Pancreas (tissue), 10 donors: ENCODE measurements around the gene GPR32. TPM values are rescaled to one million over a fixed set of nuclear protein-coding genes. Genes with fewer than 3 reads are reported as not detected.
A peak's percentile ranks its signal among the peaks of the same experiment; 100 is the strongest.

Source experiments
- ATAC-seq, 4 donors: fragments of 200-7000 bp; cut with Tn5 transposase; one replicate each; pipeline versions ENCODE4 v1.8.0 to v1.9.1; 2020; ENCODE audit warnings: mild to moderate bottlenecking in 4 of 4, moderate library complexity in 4 of 4
- DNase-seq, 6 donors: peaks; one replicate each; pipeline ENCODE4 v3.0.0-alpha.2; 2020
- FAIRE-seq: peaks from 2 replicates; lab custom pipeline; 2012; peaks lifted over from hg19 to GRCh38; lab: Jason Lieb, UNC
- H3K27ac ChIP-seq, 4 donors: fragments of 200-600 bp; sonication (generic); 1 replicate in 3 of 4; 2 replicates in 1 of 4; pipeline versions ENCODE4 v1.5.0 to v1.8.0; 2020
- H3K27me3 ChIP-seq, 4 donors: fragments of 200-600 bp; one replicate each; pipeline ENCODE4 v1.8.0; 2021
- H3K36me3 ChIP-seq, 3 donors: fragments of 200-600 bp; sonication (generic) in 1 of 3; one replicate each; pipeline versions ENCODE4 v1.5.0 to v1.8.0; 2020 to 2021
- H3K4me1 ChIP-seq, 3 donors: fragments of 200-600 bp; one replicate each; pipeline ENCODE4 v1.8.0; 2021
- H3K4me3 ChIP-seq, 4 donors: fragments of 200-600 bp; sonication (generic) in 2 of 4; one replicate each; pipeline versions ENCODE4 v1.5.0 to v1.8.0; 2020 to 2021
- H3K9me3 ChIP-seq, 4 donors: fragments of 200-600 bp; one replicate each; pipeline ENCODE4 v1.8.0; 2021
- CTCF ChIP-seq, 4 donors: fragments of 200-600 bp; sonication (generic) in 3 of 4; IDR thresholded peaks; one replicate each; pipeline versions ENCODE4 v1.5.0 to v1.8.0; 2021; ENCODE audit warnings: antibody characterized with exemption in 4 of 4
- WGBS, 2 donors: extraction: QIAGEN DNeasy Blood & Tissue Kit; methylation state at CpG; one replicate each; pipeline ENCODE4 v1.1.7; 2013; 5-methylcytosine and 5-hydroxymethylcytosine counted together
- intact Hi-C, 3 donors: fragments of 100-400 bp; cut with DNase I; formaldehyde crosslinking; loops; one replicate each; pipeline versions ENCODE4 v1.11.1 to v1.14.2; 2022
- polyA plus RNA-seq, 2 donors: library from polyadenylated mRNA; stranded (reverse); fragments of 200-250 nt; gene quantifications; one replicate each; pipeline ENCODE4 v1.2.3, GENCODE V29; 2013
- total RNA-seq, 6 donors: library from RNA; stranded (reverse); fragmentation: NEBNext Ultra II Directional in 4 of 6; extraction: Animal tissue kit (Norgen Biotek cat#: 25700) in 4 of 6; gene quantifications; one replicate each; pipeline versions ENCODE4 v1.2.1 to v1.2.4, GENCODE V29; 2021 to 2023
- donor health status: healthy with polysubstance abuse.
- donor health status: DM: no; HTN: no; CAD: no; lungs with moderate emphysema.
- donor health status: DM: no; HTN: no; CAD: no.
- donor health status: control.
- donor health status: control.
- donor health status: Bipolar disorder and iron deficiency.
- donor health status: DM: yes; HTN: yes; CAD: no.
- donor health status: DM: no; HTN: no; CAD: no.
- donor health status: DM: no; HTN: no; CAD: no.
- donor health status: DM: yes; HTN: yes; CAD: no.

Gene GPR32
- total and polyA plus RNA-seq, 8 donors, result not detected

DNA sequence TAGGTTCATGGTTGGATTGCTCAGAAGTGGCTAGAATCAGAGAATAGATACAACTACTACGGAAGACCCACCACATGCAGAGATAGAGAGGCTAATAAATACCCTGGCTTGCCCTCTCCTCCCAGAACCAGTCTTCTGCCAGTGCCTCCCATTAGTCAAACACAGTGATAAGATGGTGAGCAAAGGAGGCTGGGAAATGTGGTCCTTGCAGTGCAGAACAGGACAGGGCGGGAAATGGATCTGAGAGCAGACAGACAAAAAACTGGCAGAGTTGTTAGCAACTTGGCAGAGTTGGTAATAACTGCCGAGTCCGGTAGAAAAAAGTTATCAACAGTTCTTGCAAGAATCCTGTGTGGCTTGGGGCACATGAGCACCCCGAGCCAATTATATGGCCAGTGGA, 44.6 kb downstream of the GPR32 start:
- Histone ChIP-seq H3K4me3 (no peak overlapping the region), H3K36me3 (no peaks in the 10 kb centered on the region), H3K27ac (no peak overlapping the region), H3K9me3 (no peaks in the 10 kb centered on the region), H3K27me3 (no peaks in the 10 kb centered on the region), H3K4me1 (no peaks in the 10 kb centered on the region)
- intact Hi-C loops, result no loop called here
- DNase-seq (peak in 2 of 6 donors; percentile 4 to 44), ATAC-seq (peak in 3 of 4 donors; percentile 9 to 23 (median 18)), FAIRE-seq (no peak)
- no peak for TF ChIP-seq CTCF (IDR thresholded peaks at IDR 0.05)
- 38 to 40% methylated on average over 5 of the region's 5 CpGs for WGBS, 2 donors

DNA sequence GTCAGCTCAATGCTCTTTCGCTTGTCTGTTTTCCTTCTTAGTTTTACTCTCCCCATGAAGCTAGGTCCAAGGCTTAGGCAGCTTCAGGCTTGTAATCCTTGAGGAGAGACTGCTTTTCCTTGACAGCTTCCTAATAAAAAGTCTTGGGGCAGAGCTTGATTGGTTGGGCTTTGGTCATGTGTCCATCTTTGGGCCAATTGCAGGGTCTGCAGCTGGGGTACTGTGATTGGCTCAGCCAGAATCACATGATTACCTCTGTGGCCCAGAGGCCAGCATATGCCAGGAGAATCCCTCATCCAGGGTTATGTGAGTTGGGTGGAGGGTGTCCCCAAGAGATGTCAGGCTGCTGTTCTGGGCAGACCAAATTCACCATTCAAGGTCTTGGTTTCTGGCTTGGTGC, 45.2 kb downstream of the GPR32 start:
- ATAC-seq (peak in 2 of 4 donors; percentile 5 to 10), DNase-seq (peak in 2 of 6 donors; percentile 12 to 42), FAIRE-seq (no peak)
- H3K4me3 ChIP-seq, result no peak overlapping the region
- H3K27me3 ChIP-seq, result no peaks in the 10 kb centered on the region
- H3K9me3 ChIP-seq, result no peaks in the 10 kb centered on the region
- no peak for TF ChIP-seq CTCF (IDR thresholded peaks at IDR 0.05)
- intact Hi-C loops, result no loop called here
- 94 to 97% methylated on average over 1 of the region's 1 CpG for WGBS, 2 donors
- H3K4me1 ChIP-seq, result no peaks in the 10 kb centered on the region
- H3K36me3 ChIP-seq, result no peaks in the 10 kb centered on the region
- no peak overlapping the region for H3K27ac ChIP-seq

DNA sequence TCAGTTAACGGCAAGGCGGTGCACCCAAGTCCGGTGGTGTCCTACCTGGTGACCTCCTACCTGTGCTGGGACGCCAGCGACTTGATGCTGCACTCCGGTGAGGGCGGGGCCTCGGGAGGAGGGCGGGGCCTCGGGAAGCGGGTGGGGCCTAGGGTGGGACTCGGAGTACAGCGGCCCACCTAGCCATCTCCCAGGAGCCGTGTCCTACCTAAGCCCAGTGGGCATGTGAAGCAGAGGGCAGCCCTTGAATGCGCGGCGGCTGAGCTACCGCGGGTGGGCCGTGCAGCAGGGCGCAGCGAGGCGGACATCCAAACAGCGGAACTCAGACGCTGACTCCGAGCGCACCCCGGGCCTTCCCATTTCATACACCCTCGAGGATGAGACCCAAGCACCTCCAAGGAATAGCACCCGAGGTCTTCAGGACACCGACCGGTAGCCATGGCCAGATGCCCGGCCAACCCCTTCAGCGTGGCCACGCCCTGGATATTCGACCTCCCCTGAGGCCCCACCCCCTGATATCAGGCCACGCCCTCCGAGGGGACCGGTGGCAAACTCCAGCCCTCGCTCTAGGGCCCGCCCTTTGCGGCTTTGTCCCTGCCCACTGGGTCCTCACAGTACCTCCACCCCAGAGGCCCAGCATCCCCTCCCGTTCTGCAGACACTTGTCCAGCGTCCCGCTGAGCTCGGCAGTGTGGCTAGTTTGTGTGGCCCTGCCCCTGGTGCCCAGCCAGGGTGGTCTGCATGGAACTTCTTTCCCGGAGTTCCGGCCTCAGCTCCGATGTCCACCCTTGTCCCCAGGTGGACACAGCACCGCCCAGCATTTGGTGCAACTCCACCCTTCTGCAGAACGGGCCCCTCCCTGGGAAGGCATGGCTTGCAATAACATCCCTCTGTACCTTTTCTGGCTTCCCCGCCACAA, 47.9 kb downstream of the GPR32 start:
- Histone ChIP-seq H3K9me3 (no peaks in the 10 kb centered on the region), H3K27me3 (no peaks in the 10 kb centered on the region), H3K27ac (no peak overlapping the region), H3K4me1 (no peaks in the 10 kb centered on the region), H3K4me3 (peak overlapping the region in 3 of 4 donors; percentile 29 to 47 (median 46)), H3K36me3 (no peaks in the 10 kb centered on the region)
- DNase-seq (peak; percentile 84 to 96 (median 92)), ATAC-seq (peak; percentile 41 to 76 (median 62)), FAIRE-seq (no peak)
- intact Hi-C loops, result no loop called here
- WGBS, 2 donors, result 22 to 24% methylated on average over 52 of the region's 52 CpGs
- TF ChIP-seq CTCF (IDR thresholded peaks at IDR 0.05), result no peak

GRCh38 chr19:50818859-50819472, 48.7 kb downstream of the GPR32 start:
- FAIRE-seq (no peak), DNase-seq (peak in 4 of 6 donors; percentile 54 to 85 (median 72)), ATAC-seq (peak; percentile 8 to 22 (median 14))
- Histone ChIP-seq H3K4me3 (peak overlapping the region; percentile 12 to 47 (median 38)), H3K9me3 (no peaks in the 10 kb centered on the region), H3K36me3 (no peaks in the 10 kb centered on the region), H3K4me1 (no peaks in the 10 kb centered on the region), H3K27ac (peak overlapping the region; percentile 6 to 69 (median 36)), H3K27me3 (no peaks in the 10 kb centered on the region)
- intact Hi-C loops, result no loop called here
- 33 to 34% methylated on average over 12 of the region's 12 CpGs for WGBS, 2 donors
- no peak for TF ChIP-seq CTCF (IDR thresholded peaks at IDR 0.05)
